ENCODE data around the gene ARHGAP45.

DNA sequence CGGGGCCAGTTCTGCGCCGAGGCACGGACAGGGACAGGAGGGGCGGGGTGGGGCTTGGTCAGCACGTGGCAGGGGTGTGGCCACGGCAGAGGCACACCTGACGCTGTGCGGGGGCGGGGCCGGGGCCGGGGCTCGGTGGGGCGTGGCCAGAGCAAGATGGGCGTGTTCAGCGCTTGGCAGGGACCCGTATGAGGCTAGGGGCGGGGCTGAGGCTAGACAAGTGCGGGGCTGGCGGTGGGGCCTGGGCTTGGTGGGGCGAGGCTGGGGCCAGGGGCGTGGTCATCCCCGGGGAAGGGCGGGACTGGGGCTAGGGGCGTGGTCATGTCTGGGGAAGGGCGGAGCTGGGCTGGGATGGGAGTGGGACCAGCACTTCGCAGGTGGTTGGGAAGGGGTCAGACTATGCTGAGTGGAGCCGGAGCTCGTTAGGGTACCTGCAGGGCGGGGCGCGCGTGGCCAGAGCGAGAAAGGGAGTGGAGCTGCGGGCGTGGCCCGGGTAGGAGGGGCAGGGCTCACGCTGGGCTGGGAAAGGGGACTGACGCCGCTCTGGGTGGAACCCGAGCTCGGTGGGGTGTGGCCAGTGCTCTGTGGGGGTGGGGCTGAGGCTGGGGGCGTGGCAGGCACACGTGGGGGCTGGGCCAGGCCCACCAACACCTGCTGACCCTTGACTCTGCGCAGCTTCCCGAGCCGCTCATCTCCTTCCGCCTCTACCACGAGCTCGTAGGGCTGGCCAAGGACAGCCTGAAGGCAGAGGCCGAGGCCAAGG, 15.4 kb downstream of the ARHGAP45 start:
- TF ChIP-seq POLR2A (IDR thresholded peaks at IDR 0.05; ENCODE audit: low read depth, low read length) (no peak; the same call in 1 of the 2 replicates), POLR2AphosphoS5 (IDR thresholded peaks at IDR 0.05; ENCODE audit: low read depth, low read length) (no peak)
